ENCODE measurements around the gene CTCF.

Gene CTCF

GRCh38 chr16:67641779-67642708, 79.7 kb downstream of the CTCF start:
- H3K4me3 ChIP-seq (ENCODE audit: control insufficient read depth, low read depth, low read length): no peak overlapping the region
- DNase-seq (ENCODE audit: low read depth): peak; percentile 26
- no peak for TF ChIP-seq CTCF (conservative IDR thresholded peaks at IDR 0.05; ENCODE audit: control insufficient read depth, insufficient read depth, low read depth, low read length)

GRCh38 chr16:67644038-67644437, 81.7 kb downstream of the CTCF start:
- H3K4me3 ChIP-seq (ENCODE audit: control insufficient read depth, low read depth, low read length): no peak overlapping the region
- DNase-seq (ENCODE audit: low read depth): no peak
- TF ChIP-seq CTCF (conservative IDR thresholded peaks at IDR 0.05; ENCODE audit: control insufficient read depth, insufficient read depth, low read depth, low read length): no peak

GRCh38 chr16:67645397-67646121, 83.2 kb downstream of the CTCF start:
- TF ChIP-seq CTCF (conservative IDR thresholded peaks at IDR 0.05; ENCODE audit: control insufficient read depth, insufficient read depth, low read depth, low read length): no peak
- no peak for DNase-seq (ENCODE audit: low read depth)
- H3K4me3 ChIP-seq (ENCODE audit: control insufficient read depth, low read depth, low read length): no peak overlapping the region

GRCh38 chr16:67647111-67647651, 84.9 kb downstream of the CTCF start:
- no peak for TF ChIP-seq CTCF (conservative IDR thresholded peaks at IDR 0.05; ENCODE audit: control insufficient read depth, insufficient read depth, low read depth, low read length)
- no peak for DNase-seq (ENCODE audit: low read depth)
- no peak overlapping the region for H3K4me3 ChIP-seq (ENCODE audit: control insufficient read depth, low read depth, low read length)

GRCh38 chr16:67647681-67648080, 85.4 kb downstream of the CTCF start:
- no peak overlapping the region for H3K4me3 ChIP-seq (ENCODE audit: control insufficient read depth, low read depth, low read length)
- no peak for DNase-seq (ENCODE audit: low read depth)
- TF ChIP-seq CTCF (conservative IDR thresholded peaks at IDR 0.05; ENCODE audit: control insufficient read depth, insufficient read depth, low read depth, low read length): no peak

- no peak overlapping the region for H3K4me3 ChIP-seq (ENCODE audit: control insufficient read depth, low read depth, low read length)
- DNase-seq (ENCODE audit: low read depth): no peak
- no peak for TF ChIP-seq CTCF (conservative IDR thresholded peaks at IDR 0.05; ENCODE audit: control insufficient read depth, insufficient read depth, low read depth, low read length)
Observed at GRCh38 chr16:67648088-67648763, 85.9 kb downstream of the CTCF start.

Data from fibroblast of mammary gland (primary cell).